Left lung (tissue), 10 donors: ENCODE measurements around the gene ADGRG3. TPM values are rescaled to one million over a fixed set of nuclear protein-coding genes. Genes with fewer than 3 reads are reported as not detected.

Experiments used
- ATAC-seq: fragments of 200-7000 bp; cut with Tn5 transposase; one replicate; pipeline ENCODE4 v1.9.1; 2020; ENCODE audit warnings: moderate library complexity
- DNase-seq, 4 donors: peaks; one replicate each; pipeline ENCODE4 v3.0.0-alpha.2; 2013 to 2020
- H3K27ac ChIP-seq, 2 donors: fragments of 200-600 bp; sonication (generic) in 1 of 2; one replicate each; pipeline versions ENCODE4 v1.5.0 to v1.8.0; 2020 to 2021
- H3K27me3 ChIP-seq, 2 donors: fragments of 200-600 bp; sonication (generic) in 1 of 2; one replicate each; pipeline versions ENCODE4 v1.5.0 to v1.8.0; 2020 to 2021
- H3K36me3 ChIP-seq, 2 donors: fragments of 200-600 bp; sonication (generic) in 1 of 2; one replicate each; pipeline versions ENCODE4 v1.5.0 to v1.8.0; 2020 to 2021
- H3K4me1 ChIP-seq, 2 donors: fragments of 200-600 bp; one replicate each; pipeline ENCODE4 v1.8.0; 2021
- H3K4me3 ChIP-seq, 2 donors: fragments of 200-600 bp; sonication (generic) in 1 of 2; one replicate each; pipeline versions ENCODE4 v1.5.0 to v1.8.0; 2020 to 2021; ENCODE audit warnings: mild to moderate bottlenecking in 1 of 2
- H3K9me3 ChIP-seq, 2 donors: fragments of 200-600 bp; sonication (generic) in 1 of 2; one replicate each; pipeline versions ENCODE4 v1.5.0 to v1.8.0; 2020 to 2021
- CTCF ChIP-seq, 2 donors: fragments of 200-600 bp; sonication (generic) in 1 of 2; IDR thresholded peaks; one replicate each; pipeline versions ENCODE4 v1.5.0 to v1.8.0; 2021; ENCODE audit warnings: antibody characterized with exemption in 2 of 2
- intact Hi-C, 2 donors: fragments of 100-400 bp; cut with DNase I; formaldehyde crosslinking; loops; one replicate each; pipeline versions ENCODE4 v1.11.2 to v1.14.2; 2022
- polyA plus RNA-seq, 6 donors: library from polyadenylated mRNA; unstranded; fragments of 120-200 nt; gene quantifications; one replicate each; pipeline ENCODE4 v1.2.1, GENCODE V29; 2013; ENCODE audit not compliant: insufficient read length in 6 of 6
- total RNA-seq, 2 donors: library from RNA; stranded (reverse); fragmentation: NEBNext Ultra II Directional; extraction: Animal tissue kit (Norgen Biotek cat#: 25700); gene quantifications; one replicate each; pipeline ENCODE4 v1.2.1, GENCODE V29; 2021
- donor health status: DM: no; HTN: yes; CAD: no.
- donor health status: DM: no; HTN: no; CAD: no.

The ADGRG3 gene
- total and polyA plus RNA-seq, 8 donors, result 0.70 to 29.8 (median 1.1) TPM

GRCh38 chr16:57649443-57649751 lies 18.7 kb upstream of the ADGRG3 start:
- no peak for ATAC-seq
- Histone ChIP-seq H3K4me3 (no peak overlapping the region), H3K27ac (no peak overlapping the region), H3K27me3 (peaks cover 0 to 13% of the 10 kb centered on the region in 2 donors), H3K4me1 (peaks cover 0 to 32% of the 10 kb centered on the region in 2 donors), H3K9me3 (no peaks in the 10 kb centered on the region), H3K36me3 (peaks cover 0 to 22% of the 10 kb centered on the region in 2 donors)
- intact Hi-C loops, result loop anchor here in 1 of 2 donors (5.0 kb wide), 1 partner anchor 47 kb away; no protein-coding TSS in a partner anchor
- no peak for TF ChIP-seq CTCF (IDR thresholded peaks at IDR 0.05)
- no peak for DNase-seq

- no peak for ATAC-seq
- no peak for DNase-seq
- Histone ChIP-seq H3K36me3 (peaks cover 0 to 22% of the 10 kb centered on the region in 2 donors), H3K4me1 (peaks cover 0 to 30% of the 10 kb centered on the region in 2 donors), H3K9me3 (no peaks in the 10 kb centered on the region), H3K27ac (no peak overlapping the region), H3K4me3 (no peak overlapping the region), H3K27me3 (peaks cover 0 to 13% of the 10 kb centered on the region in 2 donors)
- intact Hi-C loops, result loop anchor here in 1 of 2 donors (5.0 kb wide), 1 partner anchor 48 kb away; no protein-coding TSS in a partner anchor
- no peak for TF ChIP-seq CTCF (IDR thresholded peaks at IDR 0.05)
Measured at GRCh38 chr16:57649846-57650245, 18.3 kb upstream of the ADGRG3 start.

GRCh38 chr16:57651344-57652333 lies 16.5 kb upstream of the ADGRG3 start:
- ATAC-seq, result no peak
- Histone ChIP-seq H3K27ac (no peak overlapping the region), H3K9me3 (no peaks in the 10 kb centered on the region), H3K27me3 (no peaks in the 10 kb centered on the region), H3K4me3 (no peak overlapping the region), H3K36me3 (peaks cover 0 to 34% of the 10 kb centered on the region in 2 donors), H3K4me1 (peaks cover 0 to 22% of the 10 kb centered on the region in 2 donors)
- TF ChIP-seq CTCF (IDR thresholded peaks at IDR 0.05), result no peak
- no peak for DNase-seq
- intact Hi-C loops, result no loop called here

- intact Hi-C loops, result no loop called here
- Histone ChIP-seq H3K4me1 (peaks cover 0 to 13% of the 10 kb centered on the region in 2 donors), H3K27me3 (no peaks in the 10 kb centered on the region), H3K4me3 (no peak overlapping the region), H3K36me3 (peaks cover 0 to 45% of the 10 kb centered on the region in 2 donors), H3K9me3 (no peaks in the 10 kb centered on the region), H3K27ac (no peak overlapping the region)
- no peak for ATAC-seq
- TF ChIP-seq CTCF (IDR thresholded peaks at IDR 0.05), result no peak
- no peak for DNase-seq
Measured at GRCh38 chr16:57652695-57653471, 15.2 kb upstream of the ADGRG3 start.

GRCh38 chr16:57653936-57654335 lies 14.2 kb upstream of the ADGRG3 start:
- H3K27me3 ChIP-seq, result no peaks in the 10 kb centered on the region
- no peak overlapping the region for H3K27ac ChIP-seq
- ATAC-seq (no peak), DNase-seq (no peak)
- H3K9me3 ChIP-seq, result no peaks in the 10 kb centered on the region
- H3K4me1 ChIP-seq, result peaks cover 0 to 3% of the 10 kb centered on the region in 2 donors
- no peak overlapping the region for H3K4me3 ChIP-seq
- intact Hi-C loops, result no loop called here
- peaks cover 0 to 51% of the 10 kb centered on the region in 2 donors for H3K36me3 ChIP-seq
- TF ChIP-seq CTCF (IDR thresholded peaks at IDR 0.05), result no peak
